Measurements from ENCODE around the gene C6orf52. TPM values are rescaled to one million over a fixed set of nuclear protein-coding genes. Genes with fewer than 3 reads are reported as not detected.
A peak's percentile ranks its signal among the peaks of the same experiment; 100 is the strongest.

C6orf52 gene
- total RNA-seq, 3 donors from 2014 or later = 1.2 to 1.7 TPM; not detected in 1

DNA sequence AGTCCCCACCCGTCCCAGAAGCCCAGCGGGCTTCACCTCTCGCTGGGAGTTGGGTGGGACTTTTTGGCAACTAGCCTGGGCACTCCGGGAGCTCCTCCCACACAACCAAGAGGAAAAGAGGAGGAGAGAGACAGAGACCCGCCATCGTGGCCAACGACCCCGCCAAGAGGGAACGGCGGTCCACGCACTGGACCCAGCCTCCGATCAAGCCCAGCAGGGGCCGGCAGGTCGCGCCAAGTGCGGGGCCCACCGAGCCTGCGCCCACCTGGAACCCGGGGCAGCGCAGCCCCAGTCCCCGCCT is 25.5 kb upstream of the C6orf52 start:
- Histone ChIP-seq H3K4me3 (peak overlapping the region; percentile 64), H3K36me3 (ENCODE audit: low read depth) (no peaks in the 10 kb centered on the region), H3K9me3 (no peaks in the 10 kb centered on the region), H3K4me1 (ENCODE audit: low read depth) (peaks cover 13% of the 10 kb centered on the region)
- ATAC-seq (peak; percentile 1), DNase-seq (peak; percentile 44 to 76 (median 65))
- TF ChIP-seq, protein P1, sequence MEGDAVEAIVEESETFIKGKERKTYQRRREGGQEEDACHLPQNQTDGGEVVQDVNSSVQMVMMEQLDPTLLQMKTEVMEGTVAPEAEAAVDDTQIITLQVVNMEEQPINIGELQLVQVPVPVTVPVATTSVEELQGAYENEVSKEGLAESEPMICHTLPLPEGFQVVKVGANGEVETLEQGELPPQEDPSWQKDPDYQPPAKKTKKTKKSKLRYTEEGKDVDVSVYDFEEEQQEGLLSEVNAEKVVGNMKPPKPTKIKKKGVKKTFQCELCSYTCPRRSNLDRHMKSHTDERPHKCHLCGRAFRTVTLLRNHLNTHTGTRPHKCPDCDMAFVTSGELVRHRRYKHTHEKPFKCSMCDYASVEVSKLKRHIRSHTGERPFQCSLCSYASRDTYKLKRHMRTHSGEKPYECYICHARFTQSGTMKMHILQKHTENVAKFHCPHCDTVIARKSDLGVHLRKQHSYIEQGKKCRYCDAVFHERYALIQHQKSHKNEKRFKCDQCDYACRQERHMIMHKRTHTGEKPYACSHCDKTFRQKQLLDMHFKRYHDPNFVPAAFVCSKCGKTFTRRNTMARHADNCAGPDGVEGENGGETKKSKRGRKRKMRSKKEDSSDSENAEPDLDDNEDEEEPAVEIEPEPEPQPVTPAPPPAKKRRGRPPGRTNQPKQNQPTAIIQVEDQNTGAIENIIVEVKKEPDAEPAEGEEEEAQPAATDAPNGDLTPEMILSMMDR (IDR thresholded peaks at IDR 0.05) = no peak
- intact Hi-C loops (cut with DNase I, micrococcal nuclease) = no loop called here

DNA sequence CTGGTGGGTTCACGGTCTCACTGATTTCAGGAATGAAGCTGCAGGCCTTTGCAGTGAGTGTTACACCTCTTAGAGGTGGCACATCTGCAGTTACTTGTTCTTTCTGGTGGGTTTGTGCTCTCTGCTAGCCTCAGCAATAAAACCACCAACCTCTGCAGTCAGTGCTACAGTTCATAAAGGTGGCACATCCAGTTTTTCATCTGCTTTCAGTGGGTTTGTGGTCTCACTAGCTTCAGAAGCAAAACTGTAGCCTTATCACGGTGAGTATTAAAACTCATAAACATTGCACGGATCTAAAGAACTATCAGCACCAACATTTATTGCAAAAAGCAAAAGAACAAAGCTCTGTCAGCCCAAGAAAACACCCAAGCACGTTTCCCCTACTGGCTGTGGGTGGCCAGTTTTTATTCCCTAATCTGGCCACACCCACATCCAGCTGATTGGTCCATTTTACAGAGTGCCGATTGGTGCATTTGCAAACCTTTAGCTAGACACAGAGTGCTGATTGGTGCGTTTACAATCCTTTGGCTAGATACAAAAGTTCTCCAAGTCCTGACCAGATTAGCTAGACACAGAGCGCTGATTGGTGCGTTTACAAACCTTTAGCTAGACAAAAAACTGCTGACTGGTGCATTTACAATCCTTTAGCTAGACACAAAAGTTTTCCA is 25.0 kb upstream of the C6orf52 start:
- TF ChIP-seq, protein P1 (IDR thresholded peaks at IDR 0.05) = no peak
- no peaks in the 10 kb centered on the region for H3K9me3 ChIP-seq
- H3K36me3 ChIP-seq (ENCODE audit: low read depth) = no peaks in the 10 kb centered on the region
- ATAC-seq (no peak), DNase-seq (peak in 1 of 3 donors; percentile 15)
- H3K4me3 ChIP-seq = no peak overlapping the region
- intact Hi-C loops (cut with DNase I, micrococcal nuclease) = no loop called here
- H3K4me1 ChIP-seq (ENCODE audit: low read depth) = peaks cover 13% of the 10 kb centered on the region

DNA sequence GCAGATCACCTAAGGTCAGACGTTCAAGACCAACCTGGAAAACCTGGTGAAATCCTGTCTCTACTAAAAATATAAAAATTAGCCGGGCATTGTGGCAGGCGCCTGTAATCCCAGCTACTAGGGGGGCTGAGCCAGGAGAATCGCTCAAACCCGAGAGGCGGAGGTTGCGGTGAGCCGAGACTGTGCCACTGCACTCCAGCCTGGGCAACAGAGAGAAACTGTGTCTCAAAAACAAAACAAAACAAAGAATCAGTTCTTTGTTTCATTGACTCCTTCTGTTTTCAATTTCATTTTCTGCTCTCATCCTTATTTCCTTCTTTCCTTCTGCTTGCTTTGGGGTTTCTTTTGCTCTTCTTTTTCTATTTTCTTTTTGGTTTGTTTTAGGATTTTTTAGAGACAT is 19.5 kb upstream of the C6orf52 start:
- no peak for ATAC-seq
- intact Hi-C loops (cut with DNase I, micrococcal nuclease) = no loop called here
- TF ChIP-seq, protein P1 (IDR thresholded peaks at IDR 0.05) = no peak

DNA sequence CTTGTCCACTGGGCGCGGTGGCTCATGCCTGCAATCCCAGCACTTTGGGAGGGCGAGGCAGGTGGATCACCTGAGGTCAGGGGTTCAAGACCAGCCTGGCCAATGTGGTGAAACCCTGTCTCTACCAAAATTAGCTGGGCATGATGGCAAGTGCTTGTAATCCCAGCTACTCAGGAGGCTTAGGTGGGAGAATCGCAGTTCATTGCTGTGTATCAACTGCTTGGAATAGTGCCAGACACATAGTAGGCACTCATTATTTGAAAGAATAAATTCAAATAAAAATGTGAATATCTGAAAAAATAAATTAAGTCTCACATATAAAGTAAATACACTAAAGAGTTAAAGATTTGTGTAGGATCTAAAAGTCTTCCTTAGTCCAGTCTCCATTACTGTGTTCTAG is 2.2 kb upstream of the C6orf52 start:
- Histone ChIP-seq H3K4me1 (ENCODE audit: low read depth) (peaks cover 16% of the 10 kb centered on the region), H3K9me3 (no peaks in the 10 kb centered on the region), H3K36me3 (ENCODE audit: low read depth) (no peaks in the 10 kb centered on the region), H3K4me3 (no peak overlapping the region)
- TF ChIP-seq, protein P1 (IDR thresholded peaks at IDR 0.05) = no peak
- intact Hi-C loops (cut with DNase I, micrococcal nuclease) = loop anchor here in 1 of 2 donors (10.0 kb wide), 1 partner anchor 192 kb away; no protein-coding TSS in a partner anchor
- ATAC-seq (no peak), DNase-seq (no peak)

More for the DNA sequence above, 19.5 kb upstream of the C6orf52 start:
- Histone ChIP-seq H3K4me3 (no peak overlapping the region), H3K36me3 (ENCODE audit: low read depth) (no peaks in the 10 kb centered on the region), H3K4me1 (ENCODE audit: low read depth) (no peaks in the 10 kb centered on the region), H3K9me3 (no peaks in the 10 kb centered on the region)
- DNase-seq = no peak

DNA sequence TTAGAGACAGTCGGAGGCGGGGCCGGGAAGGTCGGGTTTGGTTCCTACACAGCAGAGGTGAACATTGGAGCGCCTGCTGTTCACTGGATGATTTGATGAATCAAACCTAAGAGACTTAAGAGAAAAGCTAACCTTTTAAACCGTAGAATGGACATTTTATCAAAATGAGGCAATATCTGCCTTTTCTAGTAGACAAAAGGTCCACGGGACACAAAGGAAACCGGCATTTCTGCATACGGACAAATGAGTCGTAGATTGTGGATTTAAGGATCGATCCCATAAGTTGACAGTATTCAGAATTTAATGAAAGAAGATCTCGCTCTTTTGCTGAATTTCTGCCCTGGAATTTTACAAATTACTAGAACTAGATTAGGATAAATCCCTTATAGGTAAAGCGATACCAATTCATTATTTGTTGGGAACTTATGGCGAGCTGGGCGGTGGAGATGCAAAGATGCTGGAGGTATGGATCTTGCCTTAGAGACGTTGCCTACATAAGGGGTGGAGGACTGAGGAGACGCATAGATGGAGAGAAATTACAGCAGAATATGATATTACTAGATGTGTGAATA is 756 bp upstream of the C6orf52 start:
- intact Hi-C loops (cut with DNase I, micrococcal nuclease) = loop anchor here in 1 of 2 donors (10.0 kb wide), 1 partner anchor 190 kb away; no protein-coding TSS in a partner anchor
- peaks cover 16% of the 10 kb centered on the region for H3K4me1 ChIP-seq (ENCODE audit: low read depth)
- DNase-seq = peak in 1 of 3 donors; percentile 8
- ATAC-seq = no peak
- H3K4me3 ChIP-seq = peak overlapping the region; percentile 73
- H3K36me3 ChIP-seq (ENCODE audit: low read depth) = no peaks in the 10 kb centered on the region
- H3K9me3 ChIP-seq = no peaks in the 10 kb centered on the region
- TF ChIP-seq, protein P1 (IDR thresholded peaks at IDR 0.05) = no peak
